Inferior parietal cortex (tissue), 1 donor: ENCODE results near the gene NCK2.

ENCODE experiments used
- DNase-seq: peaks from one replicate; pipeline ENCODE4 v3.0.0-alpha.2; 2016; ENCODE audit errors: extremely low spot score

The NCK2 gene

GRCh38 chr2:105775809-105776559 is 31.3 kb downstream of the NCK2 start:
- DNase-seq: no peak

GRCh38 chr2:105776560-105776928 is 31.8 kb downstream of the NCK2 start:
- DNase-seq: no peak

GRCh38 chr2:105777031-105777482 is 32.3 kb downstream of the NCK2 start:
- DNase-seq: no peak

GRCh38 chr2:105777506-105778055 is 32.9 kb downstream of the NCK2 start:
- no peak for DNase-seq

- no peak for DNase-seq
Observed at GRCh38 chr2:105778080-105778607, 33.4 kb downstream of the NCK2 start.

- no peak for DNase-seq
Observed at GRCh38 chr2:105779394-105779793, 34.7 kb downstream of the NCK2 start.

- no peak for DNase-seq
Observed at GRCh38 chr2:105780606-105781005, 35.9 kb downstream of the NCK2 start.

- no peak for DNase-seq
Observed at GRCh38 chr2:105781274-105781978, 36.7 kb downstream of the NCK2 start.

GRCh38 chr2:105782123-105782522 is 37.4 kb downstream of the NCK2 start:
- DNase-seq: no peak

GRCh38 chr2:105782646-105783045 is 37.9 kb downstream of the NCK2 start:
- DNase-seq: no peak

GRCh38 chr2:105783151-105783738 is 38.5 kb downstream of the NCK2 start:
- no peak for DNase-seq

- no peak for DNase-seq
Observed at GRCh38 chr2:105783972-105784371, 39.3 kb downstream of the NCK2 start.

- DNase-seq: no peak
Observed at GRCh38 chr2:105784589-105784988, 39.9 kb downstream of the NCK2 start.

- DNase-seq: no peak
Observed at GRCh38 chr2:105785095-105785847, 40.6 kb downstream of the NCK2 start.

GRCh38 chr2:105786231-105787230 is 41.8 kb downstream of the NCK2 start:
- no peak for DNase-seq

GRCh38 chr2:105787376-105788318 is 42.9 kb downstream of the NCK2 start:
- no peak for DNase-seq

GRCh38 chr2:105788670-105789290 is 44.1 kb downstream of the NCK2 start:
- DNase-seq: no peak

- no peak for DNase-seq
Observed at GRCh38 chr2:105789745-105790460, 45.2 kb downstream of the NCK2 start.
